Activated CD8-positive, alpha-beta memory T cell treated with anti-CD3 and anti-CD28 coated beads for 48 hours (primary cell): ENCODE results near the gene MRLN.

Experiments
- DNase-seq, 3 experiments: peaks; one replicate each; pipeline ENCODE4 v3.0.0-alpha.2; 2020; ENCODE audit warnings: low read depth in 2 of 3, low spot score in 2 of 3

MRLN gene

DNA sequence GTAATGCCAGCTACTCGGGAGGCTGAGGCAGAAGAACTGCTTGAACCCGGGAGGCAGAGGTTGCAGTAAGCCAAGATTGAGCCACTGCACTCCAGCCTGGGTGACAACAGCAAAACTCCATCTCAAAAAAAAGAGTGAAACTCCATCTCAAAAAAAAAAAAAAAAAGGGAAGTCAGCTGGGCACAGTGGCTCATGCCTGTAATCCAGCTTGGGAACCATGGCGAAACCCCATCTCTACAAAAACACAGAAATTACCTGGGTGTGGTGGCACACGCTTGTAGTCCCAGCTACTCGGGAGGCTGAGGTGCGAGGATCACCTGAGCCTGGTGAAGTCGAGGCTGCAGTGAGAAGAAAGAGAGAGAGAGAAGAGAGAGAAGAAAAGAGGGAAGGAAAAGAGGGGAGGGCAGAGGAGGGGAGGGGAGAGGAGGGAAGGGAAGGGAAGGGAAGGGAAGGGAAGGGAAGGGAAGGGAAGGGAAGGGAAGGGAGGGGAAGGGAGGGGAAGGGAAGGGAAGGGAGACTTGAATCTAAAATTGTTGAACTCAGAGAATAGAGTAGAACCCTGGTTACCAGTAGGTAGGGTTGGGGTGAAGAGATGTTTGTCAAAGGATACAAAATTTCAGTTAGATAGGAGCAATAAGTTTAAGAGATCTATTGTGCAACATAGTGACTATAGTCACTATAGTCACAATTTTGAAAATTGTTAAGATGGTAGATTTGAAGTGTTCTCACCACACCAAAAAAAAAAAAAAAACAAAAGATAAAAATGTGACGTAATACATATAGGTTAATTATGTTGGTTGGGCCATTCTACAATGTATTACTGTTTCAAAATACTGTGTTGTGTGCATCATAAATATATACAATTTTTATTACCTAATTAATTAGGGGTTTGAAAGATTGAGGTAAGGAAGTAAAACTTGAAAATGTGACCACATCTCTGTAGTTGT, 46.1 kb downstream of the MRLN start:
- DNase-seq, result no peak

GRCh38 chr10:59705931-59706330, 47.3 kb downstream of the MRLN start:
- DNase-seq, result no peak

DNA sequence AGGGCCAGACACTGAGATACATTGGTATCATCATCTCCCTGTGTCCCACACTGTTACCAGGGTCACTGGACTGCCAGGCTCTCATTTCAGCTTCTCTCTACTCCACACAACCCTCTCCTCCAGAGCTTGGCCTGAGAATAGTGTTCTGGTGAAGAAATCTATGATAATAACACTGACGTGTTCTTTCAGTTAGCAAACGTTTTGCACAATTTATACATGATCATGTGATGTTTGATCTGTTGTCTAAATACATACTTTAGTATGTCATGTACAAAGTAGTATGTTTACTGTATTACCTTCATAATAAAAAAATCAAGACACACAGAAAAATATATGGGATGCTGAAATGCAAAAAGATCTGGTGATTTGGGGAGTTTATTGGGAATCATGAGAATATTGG, 48.6 kb downstream of the MRLN start:
- DNase-seq, result no peak

DNA sequence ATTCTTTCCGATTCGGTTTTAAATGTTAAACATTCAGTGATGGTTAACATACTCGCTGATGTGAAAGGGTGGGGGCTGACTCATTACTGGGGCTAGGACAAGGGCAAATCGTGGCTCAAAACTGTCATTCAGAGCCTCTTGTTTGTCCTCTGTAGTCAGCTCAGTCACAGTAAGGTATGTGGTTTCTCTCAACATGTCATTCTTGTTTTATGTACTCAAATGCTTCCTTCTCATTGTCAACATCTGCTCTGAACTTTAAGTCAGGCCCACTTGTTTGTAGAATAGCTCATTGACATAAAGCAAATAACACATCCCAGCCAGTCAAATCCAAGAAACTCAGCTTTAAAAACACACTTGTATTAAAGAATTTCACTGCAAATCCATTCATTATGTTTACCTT, 50.9 kb downstream of the MRLN start:
- no peak for DNase-seq

GRCh38 chr10:59700709-59701108, 52.5 kb downstream of the MRLN start:
- no peak for DNase-seq

- DNase-seq, result no peak
Observed at GRCh38 chr10:59698326-59698725, 54.9 kb downstream of the MRLN start.

- no peak for DNase-seq
Observed at GRCh38 chr10:59695637-59696036, 57.6 kb downstream of the MRLN start.

DNA sequence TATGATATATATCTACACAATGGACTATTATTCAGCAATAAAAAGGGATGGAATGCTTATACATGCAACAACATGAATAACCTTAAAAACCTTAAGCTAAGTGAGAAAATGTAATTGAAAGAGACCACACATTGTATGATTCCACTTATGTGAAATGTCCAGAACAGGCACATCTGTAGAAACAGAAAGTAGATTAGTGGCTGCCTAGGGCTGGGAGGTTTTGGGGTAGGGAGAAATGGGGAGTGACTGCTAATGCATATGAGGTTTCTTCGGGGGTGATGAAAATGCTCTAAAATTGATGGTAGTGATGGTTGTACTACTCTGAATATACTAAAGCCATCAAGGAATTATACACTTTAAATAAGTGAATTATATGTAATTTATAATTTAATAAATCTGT, 58.3 kb downstream of the MRLN start:
- DNase-seq, result no peak

DNA sequence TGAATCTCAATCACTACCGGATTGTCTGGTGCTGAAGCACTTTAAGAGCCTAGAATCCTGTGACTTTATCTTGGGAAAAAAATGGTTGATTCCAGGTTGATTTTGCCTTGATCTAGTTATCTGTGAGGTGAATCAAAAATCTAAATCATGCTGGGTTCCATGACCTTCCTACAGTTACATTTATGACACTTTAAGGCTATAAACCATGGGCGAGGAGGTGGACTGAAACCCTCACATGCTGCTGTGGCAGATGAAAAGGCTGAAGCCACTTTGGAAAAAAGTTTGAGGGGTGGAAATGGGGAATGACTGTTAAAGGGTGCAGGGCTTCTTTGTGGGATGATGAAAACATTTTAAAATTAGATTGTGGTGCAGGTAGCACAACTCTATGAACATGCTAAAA, 61.1 kb downstream of the MRLN start:
- no peak for DNase-seq

DNA sequence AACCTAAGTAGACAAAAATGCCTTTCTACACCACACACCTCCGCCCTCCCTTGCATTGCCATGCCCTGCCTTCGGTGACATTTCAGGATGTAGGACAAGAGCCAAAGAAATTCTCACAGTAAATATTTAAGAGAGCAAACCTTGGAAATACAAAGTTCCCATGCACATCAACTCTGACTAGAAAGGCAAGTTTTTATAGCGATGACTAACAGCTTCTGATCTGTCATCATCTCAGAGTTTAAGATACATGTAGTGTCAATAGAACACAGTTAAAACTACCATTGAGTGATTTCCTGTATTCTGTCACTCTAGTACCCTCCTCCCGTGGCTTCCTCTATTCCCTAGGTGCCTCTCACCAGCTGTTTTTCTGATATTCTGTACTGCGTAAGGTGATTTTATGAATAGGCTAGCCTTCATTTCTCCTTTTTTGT, 64.3 kb downstream of the MRLN start:
- DNase-seq, result no peak

DNA sequence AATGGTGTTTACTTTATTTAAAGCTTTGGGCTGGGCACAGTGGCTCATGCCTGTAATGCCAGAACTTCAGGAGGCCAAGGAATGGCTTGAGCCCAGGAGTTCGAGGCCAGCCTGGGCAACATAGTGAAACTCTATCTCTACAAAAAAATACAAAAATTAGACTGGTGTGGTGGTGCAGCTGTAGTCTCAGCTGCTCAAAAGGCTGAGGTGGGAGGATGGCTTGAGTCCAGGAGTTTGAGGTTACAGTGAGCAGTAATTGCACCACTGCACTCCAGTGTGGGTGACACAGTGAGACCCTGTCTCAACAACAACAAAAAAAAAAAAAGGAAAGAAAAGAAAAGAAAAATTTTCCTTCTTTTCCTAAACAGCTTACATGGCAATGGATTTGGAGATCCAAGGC, 65.6 kb downstream of the MRLN start:
- no peak for DNase-seq
